Heart left ventricle (tissue), 16 donors: ENCODE results near the gene KICS2. TPM values are rescaled to one million over a fixed set of nuclear protein-coding genes. Genes with fewer than 3 reads are reported as not detected.

ENCODE experiments used
- ATAC-seq, 4 donors: fragments of 200-7000 bp; cut with Tn5 transposase; one replicate each; pipeline ENCODE4 v1.9.1; 2020 to 2022; ENCODE audit warnings: moderate library complexity in 4 of 4, mild to moderate bottlenecking in 3 of 4, moderate number of reproducible peaks in 1 of 4
- DNase-seq, 5 donors: peaks; one replicate each; pipeline ENCODE4 v3.0.0-alpha.2; 2020
- H3K27ac ChIP-seq, 12 donors: fragments of 200-600 bp; sonication (generic) in 4 of 12; one replicate each; pipeline versions ENCODE4 v1.5.0 to v1.8.0; 2016 to 2022; ENCODE audit warnings: mild to moderate bottlenecking in 2 of 12
- H3K27me3 ChIP-seq, 9 donors: fragments of 200-600 bp; sonication (generic) in 2 of 9; one replicate each; pipeline versions ENCODE4 v1.5.1 to v1.8.0; 2016 to 2022; ENCODE audit warnings: mild to moderate bottlenecking in 3 of 9
- H3K36me3 ChIP-seq, 9 donors: fragments of 200-600 bp; sonication (generic) in 2 of 9; one replicate each; pipeline versions ENCODE4 v1.5.0 to v1.8.0; 2018 to 2022; ENCODE audit warnings: mild to moderate bottlenecking in 2 of 9
- H3K4me1 ChIP-seq, 12 donors: fragments of 200-600 bp; sonication (generic) in 4 of 12; one replicate each; pipeline versions ENCODE4 v1.5.0 to v1.8.0; 2016 to 2022; ENCODE audit warnings: mild to moderate bottlenecking in 3 of 12
- H3K4me3 ChIP-seq, 12 donors: fragments of 200-600 bp; sonication (generic) in 4 of 12; one replicate each; pipeline versions ENCODE4 v1.5.0 to v1.8.0; 2017 to 2022; ENCODE audit warnings: mild to moderate bottlenecking in 9 of 12, moderate library complexity in 4 of 12
- H3K9me3 ChIP-seq, 12 donors: fragments of 200-600 bp; sonication (generic) in 4 of 12; one replicate each; pipeline versions ENCODE4 v1.5.0 to v1.8.0; 2016 to 2022; ENCODE audit warnings: mild to moderate bottlenecking in 1 of 12
- POLR2A ChIP-seq, 2 donors: fragments of 450-650 bp; IDR thresholded peaks; one replicate each; pipeline ENCODE4 v1.6.1; 2017; ENCODE audit warnings: antibody characterized with exemption in 2 of 2, mild to moderate bottlenecking in 2 of 2, moderate library complexity in 2 of 2
- WGBS, 4 donors: extraction: QIAGEN DNeasy Blood & Tissue Kit in 2 of 4; methylation state at CpG; one replicate each; pipeline versions ENCODE4 v1.1.5 to v1.1.7; 2013 to 2018; 5-methylcytosine and 5-hydroxymethylcytosine counted together
- intact Hi-C, 10 donors: fragments of 100-400 bp; cut with DNase I; formaldehyde crosslinking; loops; one replicate each; pipeline versions ENCODE4 v1.11.1 to v1.14.2; 2022
- polyA plus RNA-seq, 2 donors: library from polyadenylated mRNA; stranded (reverse); fragments of 200-250 nt; gene quantifications; one replicate each; pipeline ENCODE4 v1.2.3, GENCODE V29; 2013
- total RNA-seq, 9 donors: library from RNA; depleted of rRNA in 2 of 9; stranded (reverse); fragments of >200 nt in 2 of 9; fragmentation: NEBNext Ultra II Directional in 3 of 9; extraction: Animal tissue kit (Norgen Biotek cat#: 25700) in 3 of 9; gene quantifications; one replicate each; pipeline versions ENCODE4 v1.1.0 to v1.2.4, GENCODE V29; 2016 to 2023
- TF ChIP-seq, protein P1 (sequence below), 12 donors: fragments of 200-600 bp; sonication (generic) in 4 of 12; IDR thresholded peaks; one replicate each; pipeline versions ENCODE4 v1.5.0 to v1.8.0; 2018 to 2022; ENCODE audit warnings: antibody characterized with exemption in 12 of 12, mild to moderate bottlenecking in 5 of 12
- donor health status: ischemic (EF 13 %, LVEDD 7.1; RV severe dilation, severe dysfunction).
- donor health status: healthy with polysubstance abuse.
- donor health status: DM: no; HTN: yes; CAD: no.
- donor health status: DM: no; HTN: no; CAD: no.
- donor health status: ischemic (EF 25% LVEDD 6.9; RV normal size, moderate dysfunction).
- donor health status: ischemic (EF 25% LVEDD 5.7; RV mildly dilated, moderate dysfunction).
- donor health status: healthy.
- donor health status: DM: yes; HTN: yes; CAD: no.
- donor health status: ischemic (EF 35%, LVEDD 5.7; RV mildly dilated, moderate dysfunction).
- donor health status: nonischemic (EF 11% LVEDD 7.7; RV severe dilation, severe dysfunction).
- donor health status: DM: yes; HTN: yes; CAD: no.
- donor health status: PGD.
- donor health status: ischemic (EF 29% LVEDD 5.4; RV normal size, mild dysfunction).
- donor health status: nonischemic (EF 23%, LVEDD 6.1; RV moderate dilation, normal function).

Gene KICS2
- total and polyA plus RNA-seq, 11 donors = 1.8 to 6.7 (median 5.0) TPM

DNA sequence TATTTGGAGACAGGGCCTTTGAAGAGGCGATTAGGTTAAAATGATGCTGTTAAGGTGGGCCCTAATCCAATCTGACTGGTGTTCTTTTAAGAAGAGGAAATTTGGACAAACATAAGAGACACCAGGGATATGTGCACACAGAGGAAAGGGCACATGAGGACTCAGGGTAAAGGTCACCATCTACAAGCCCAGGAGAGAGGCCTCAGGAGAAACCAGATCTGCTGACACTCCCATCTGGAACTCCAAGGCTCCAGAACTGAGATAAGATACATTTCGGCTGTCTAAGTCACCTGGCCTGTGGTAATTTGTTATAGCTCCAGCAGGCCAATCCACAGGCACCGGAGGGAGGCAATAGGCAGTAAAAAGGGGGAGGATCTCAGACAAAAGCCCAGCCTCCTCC, 48.6 kb downstream of the KICS2 start:
- WGBS, 4 donors = 66 to 87% (median 77%) methylated on average over 3 of the region's 3 CpGs
- peaks cover 0 to 12% (median 0%) of the 10 kb centered on the region in 12 donors for H3K4me1 ChIP-seq
- H3K36me3 ChIP-seq = no peaks in the 10 kb centered on the region
- no peak overlapping the region for H3K27ac ChIP-seq
- H3K4me3 ChIP-seq = no peak overlapping the region
- H3K27me3 ChIP-seq = no peaks in the 10 kb centered on the region
- intact Hi-C loops = loop anchor here in 1 of 10 donors (10.0 kb wide), 1 partner anchor 59 kb away; no protein-coding TSS in a partner anchor
- DNase-seq = no peak
- ATAC-seq = no peak
- TF ChIP-seq, protein P1, sequence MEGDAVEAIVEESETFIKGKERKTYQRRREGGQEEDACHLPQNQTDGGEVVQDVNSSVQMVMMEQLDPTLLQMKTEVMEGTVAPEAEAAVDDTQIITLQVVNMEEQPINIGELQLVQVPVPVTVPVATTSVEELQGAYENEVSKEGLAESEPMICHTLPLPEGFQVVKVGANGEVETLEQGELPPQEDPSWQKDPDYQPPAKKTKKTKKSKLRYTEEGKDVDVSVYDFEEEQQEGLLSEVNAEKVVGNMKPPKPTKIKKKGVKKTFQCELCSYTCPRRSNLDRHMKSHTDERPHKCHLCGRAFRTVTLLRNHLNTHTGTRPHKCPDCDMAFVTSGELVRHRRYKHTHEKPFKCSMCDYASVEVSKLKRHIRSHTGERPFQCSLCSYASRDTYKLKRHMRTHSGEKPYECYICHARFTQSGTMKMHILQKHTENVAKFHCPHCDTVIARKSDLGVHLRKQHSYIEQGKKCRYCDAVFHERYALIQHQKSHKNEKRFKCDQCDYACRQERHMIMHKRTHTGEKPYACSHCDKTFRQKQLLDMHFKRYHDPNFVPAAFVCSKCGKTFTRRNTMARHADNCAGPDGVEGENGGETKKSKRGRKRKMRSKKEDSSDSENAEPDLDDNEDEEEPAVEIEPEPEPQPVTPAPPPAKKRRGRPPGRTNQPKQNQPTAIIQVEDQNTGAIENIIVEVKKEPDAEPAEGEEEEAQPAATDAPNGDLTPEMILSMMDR (IDR thresholded peaks at IDR 0.05) = no peak
- TF ChIP-seq POLR2A (IDR thresholded peaks at IDR 0.05) = no peak
- no peaks in the 10 kb centered on the region for H3K9me3 ChIP-seq

Other genes with a start within 250 kb of the KICS2 start
- gene C12orf56, start 168.5 kb upstream of the KICS2 start, total RNA-seq = not detected
- gene C12orf56, start 168.5 kb upstream of the KICS2 start, polyA plus RNA-seq = not detected
- gene XPOT, start 182.1 kb upstream of the KICS2 start, total RNA-seq = 10 to 100 TPM; 12.3 to 37.6 (median 22.0) TPM
- gene XPOT, start 182.1 kb upstream of the KICS2 start, polyA plus RNA-seq = 10 to 100 TPM in 1 of 2 donors, 1 to 10 TPM in 1; 6.3 to 31.0 TPM
- gene TBK1, start 229.8 kb upstream of the KICS2 start, total RNA-seq = 10 to 100 TPM in 7 of 9 donors, 1 to 10 TPM in 2; 8.5 to 16.9 (median 10.9) TPM
- 10 to 100 TPM in 1 of 2 donors, 1 to 10 TPM in 1; 7.8 to 13.0 TPM for gene TBK1, start 229.8 kb upstream of the KICS2 start, polyA plus RNA-seq